Fibroblast of lung (primary cell): ENCODE data around the gene TMEM40. TPM values are rescaled to one million over a fixed set of nuclear protein-coding genes. Genes with fewer than 3 reads are reported as not detected.

Experiments used
- DNase-seq, 2 donors: peaks; one replicate each; pipeline versions ENCODE4 v3.0.0 to v3.0.0-alpha.2; 2010; ENCODE audit warnings: low read depth in 2 of 2
- H2AFZ ChIP-seq: 2 replicates; pipeline ENCODE4 v1.5.1; 2012; ENCODE audit warnings: low read length, control low read depth, inconsistent platforms
- H3K27ac ChIP-seq: 2 replicates; pipeline ENCODE4 v1.5.1; 2011; ENCODE audit warnings: low read length, control low read depth; ENCODE audit not compliant: insufficient read depth
- H3K27me3 ChIP-seq: 2 replicates; pipeline ENCODE4 v1.5.1; 2011; ENCODE audit warnings: mild to moderate bottlenecking, low read length; ENCODE audit not compliant: control insufficient read depth, insufficient read depth
- H3K36me3 ChIP-seq: 2 replicates; pipeline ENCODE4 v1.5.1; 2011; ENCODE audit warnings: low read length; ENCODE audit not compliant: control insufficient read depth, insufficient read depth
- H3K4me1 ChIP-seq: 2 replicates; pipeline ENCODE4 v1.5.1; 2011; ENCODE audit warnings: low read length; ENCODE audit not compliant: control insufficient read depth, insufficient read depth; ENCODE audit errors: extremely low read depth
- H3K4me2 ChIP-seq: 2 replicates; pipeline ENCODE4 v1.5.1; 2011; ENCODE audit warnings: low read length, control low read depth; ENCODE audit not compliant: insufficient read depth; ENCODE audit errors: extremely low read depth
- H3K4me3 ChIP-seq, 4 experiments: fragments of 200-600 bp in 1 of 4; sonication (generic) in 1 of 4; replicated peaks in 1 of 4; 2 replicates each; pipeline ENCODE4 v1.5.1; 2011 to 2016; ENCODE audit warnings: low read length in 4 of 4, low read depth in 3 of 4, mild to moderate bottlenecking in 3 of 4, control low read depth in 2 of 4, inconsistent platforms in 1 of 4, mixed read lengths in 1 of 4; ENCODE audit not compliant: insufficient read depth in 1 of 4; ENCODE audit errors: control extremely low read depth in 1 of 4
- H3K79me2 ChIP-seq: 2 replicates; pipeline ENCODE4 v1.5.1; 2012; ENCODE audit warnings: mild to moderate bottlenecking, low read length, inconsistent platforms; ENCODE audit not compliant: control insufficient read depth, insufficient read depth
- H3K9ac ChIP-seq: 2 replicates; pipeline ENCODE4 v1.5.1; 2011; ENCODE audit warnings: mild to moderate bottlenecking, low read length, control low read depth; ENCODE audit not compliant: insufficient read depth
- H3K9me3 ChIP-seq: 2 replicates; pipeline ENCODE4 v1.5.1; 2012; ENCODE audit warnings: low read depth, low read length; ENCODE audit not compliant: control insufficient read depth, insufficient read depth
- H4K20me1 ChIP-seq: 2 replicates; pipeline ENCODE4 v1.5.1; 2011; ENCODE audit warnings: low read length; ENCODE audit not compliant: control insufficient read depth, insufficient read depth; ENCODE audit errors: extremely low read depth
- CTCF ChIP-seq, 2 donors: IDR thresholded peaks in 1 of 2; conservative IDR thresholded peaks in 1 of 2; 1 replicate in 1 of 2; 2 replicates in 1 of 2; pipeline ENCODE4 v1.5.1; 2011 to 2012; ENCODE audit warnings: low read length in 2 of 2, control low read depth in 1 of 2, inconsistent platforms in 1 of 2, low read depth in 1 of 2, mild to moderate bottlenecking in 1 of 2
- EZH2 ChIP-seq: IDR thresholded peaks from 2 replicates; pipeline ENCODE4 v1.5.1; 2012; ENCODE audit warnings: low read length, control low read depth, mild to moderate bottlenecking; ENCODE audit errors: missing control alignments
- polyA plus RNA-seq, 2 donors: library from polyadenylated mRNA; depleted of rRNA in 1 of 2; stranded (reverse) in 1 of 2; unstranded in 1 of 2; fragments of >200 nt; gene quantifications; 2 replicates each; pipeline ENCODE4 v1.2.1, GENCODE V29; 2011 to 2012; ENCODE audit warnings: missing spikeins in 1 of 2
- total RNA-seq: library from RNA; depleted of rRNA; stranded (reverse); fragments of >200 nt; gene quantifications from 2 replicates; pipeline ENCODE4 v1.2.1, GENCODE V29; 2014

TMEM40 gene
- total and polyA plus RNA-seq, 2 donors (not counting 1 experiment from before 2014, with no cell fraction given): under 0.01 to 0.33 TPM

- H3K79me2 ChIP-seq: no peaks in the 10 kb centered on the region
- DNase-seq: no peak
- H4K20me1 ChIP-seq: no peaks in the 10 kb centered on the region
- H3K9me3 ChIP-seq: no peaks in the 10 kb centered on the region
- H3K4me1 ChIP-seq: no peaks in the 10 kb centered on the region
- no peak overlapping the region for H3K9ac ChIP-seq
- TF ChIP-seq EZH2 (no peak), CTCF (conservative IDR thresholded peaks at IDR 0.05 in 1 of 2, IDR thresholded peaks at IDR 0.05 in 1 of 2; ENCODE audit: low read depth in 1 of 2, low read length in 2 of 2) (no peak)
- H3K27ac ChIP-seq: no peak overlapping the region
- H3K27me3 ChIP-seq: peaks cover 10% of the 10 kb centered on the region
- no peaks in the 10 kb centered on the region for H3K36me3 ChIP-seq
- no peak overlapping the region for H3K4me2 ChIP-seq
- no peak overlapping the region for H2AFZ ChIP-seq
- no peak overlapping the region for H3K4me3 ChIP-seq
Observed at GRCh38 chr3:12743583-12743982, 15.5 kb downstream of the TMEM40 start.

GRCh38 chr3:12742330-12743107 lies 16.5 kb downstream of the TMEM40 start:
- Histone ChIP-seq H3K27me3 (peaks cover 10% of the 10 kb centered on the region), H3K4me3 (no peak overlapping the region), H3K79me2 (no peaks in the 10 kb centered on the region), H3K9me3 (no peaks in the 10 kb centered on the region), H4K20me1 (no peaks in the 10 kb centered on the region), H3K27ac (no peak overlapping the region), H3K4me2 (no peak overlapping the region), H3K36me3 (no peaks in the 10 kb centered on the region), H3K9ac (no peak overlapping the region), H3K4me1 (no peaks in the 10 kb centered on the region), H2AFZ (no peak overlapping the region)
- no peak for DNase-seq
- TF ChIP-seq CTCF (conservative IDR thresholded peaks at IDR 0.05 in 1 of 2, IDR thresholded peaks at IDR 0.05 in 1 of 2; ENCODE audit: low read depth in 1 of 2, low read length in 2 of 2) (no peak), EZH2 (no peak)

GRCh38 chr3:12741209-12741608 lies 17.9 kb downstream of the TMEM40 start:
- Histone ChIP-seq H3K79me2 (no peaks in the 10 kb centered on the region), H3K9ac (no peak overlapping the region), H3K27me3 (peaks cover 4% of the 10 kb centered on the region), H3K4me2 (no peak overlapping the region), H3K36me3 (no peaks in the 10 kb centered on the region), H3K9me3 (no peaks in the 10 kb centered on the region), H3K27ac (no peak overlapping the region), H2AFZ (no peak overlapping the region), H4K20me1 (no peaks in the 10 kb centered on the region), H3K4me3 (no peak overlapping the region), H3K4me1 (no peaks in the 10 kb centered on the region)
- TF ChIP-seq CTCF (conservative IDR thresholded peaks at IDR 0.05 in 1 of 2, IDR thresholded peaks at IDR 0.05 in 1 of 2; ENCODE audit: low read depth in 1 of 2, low read length in 2 of 2) (no peak), EZH2 (no peak)
- no peak for DNase-seq
